Activated CD4-positive, alpha-beta T cell treated with anti-CD3 and anti-CD28 coated beads, Interleukin-2, amount 50 U/mL, for 48 hours (primary cell): ENCODE data around the gene SEMG1.

ENCODE experiments used
- DNase-seq, 2 experiments: peaks; one replicate each; pipeline ENCODE4 v3.0.0-alpha.2; 2020

The SEMG1 gene, protein sequence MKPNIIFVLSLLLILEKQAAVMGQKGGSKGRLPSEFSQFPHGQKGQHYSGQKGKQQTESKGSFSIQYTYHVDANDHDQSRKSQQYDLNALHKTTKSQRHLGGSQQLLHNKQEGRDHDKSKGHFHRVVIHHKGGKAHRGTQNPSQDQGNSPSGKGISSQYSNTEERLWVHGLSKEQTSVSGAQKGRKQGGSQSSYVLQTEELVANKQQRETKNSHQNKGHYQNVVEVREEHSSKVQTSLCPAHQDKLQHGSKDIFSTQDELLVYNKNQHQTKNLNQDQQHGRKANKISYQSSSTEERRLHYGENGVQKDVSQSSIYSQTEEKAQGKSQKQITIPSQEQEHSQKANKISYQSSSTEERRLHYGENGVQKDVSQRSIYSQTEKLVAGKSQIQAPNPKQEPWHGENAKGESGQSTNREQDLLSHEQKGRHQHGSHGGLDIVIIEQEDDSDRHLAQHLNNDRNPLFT

GRCh38 chr20:45206725-45207124 lies at the start of gene SEMG1:
Gene SEMG1 (plus strand): TSS chr20:45207033. CDS start chr20:45207054, 21 bp downstream.
- DNase-seq = no peak

GRCh38 chr20:45157962-45158361 lies 48.9 kb upstream of the SEMG1 start:
- DNase-seq = no peak

DNA sequence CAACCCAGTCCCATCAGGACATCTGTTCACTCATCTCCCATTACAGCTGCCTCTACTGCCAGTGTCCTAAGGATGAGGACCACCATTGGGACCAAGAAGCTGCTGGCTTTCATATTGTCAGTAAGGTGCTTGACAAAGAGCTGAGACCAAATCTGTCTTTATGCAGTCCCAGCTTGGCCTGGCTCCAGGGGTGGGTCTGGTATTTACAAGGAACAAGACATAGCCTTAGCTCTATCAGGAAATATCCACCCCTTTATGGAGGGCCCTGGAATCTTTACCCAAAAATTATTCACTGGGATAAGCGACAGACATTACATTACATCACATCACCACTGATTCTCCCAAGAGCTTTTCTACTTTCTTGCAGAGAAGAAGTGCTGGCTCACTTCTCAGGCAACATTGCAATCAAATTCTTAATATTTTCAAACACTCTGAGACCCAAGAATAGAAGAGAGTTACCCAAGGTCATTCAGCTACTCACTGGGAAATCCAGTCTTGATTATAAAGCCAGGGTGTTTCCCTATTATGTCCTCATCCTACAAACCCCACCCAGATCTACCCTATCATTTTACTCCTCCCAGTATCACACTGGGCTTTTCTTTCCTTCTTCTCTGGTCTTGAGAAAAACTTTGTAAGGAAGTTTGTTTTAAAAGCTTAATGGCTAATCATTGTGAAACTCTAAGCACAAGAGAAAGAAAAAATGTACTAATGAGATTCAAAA lies 43.6 kb upstream of the SEMG1 start:
- DNase-seq = no peak

GRCh38 chr20:45164906-45165305 lies 41.9 kb upstream of the SEMG1 start:
- no peak for DNase-seq

DNA sequence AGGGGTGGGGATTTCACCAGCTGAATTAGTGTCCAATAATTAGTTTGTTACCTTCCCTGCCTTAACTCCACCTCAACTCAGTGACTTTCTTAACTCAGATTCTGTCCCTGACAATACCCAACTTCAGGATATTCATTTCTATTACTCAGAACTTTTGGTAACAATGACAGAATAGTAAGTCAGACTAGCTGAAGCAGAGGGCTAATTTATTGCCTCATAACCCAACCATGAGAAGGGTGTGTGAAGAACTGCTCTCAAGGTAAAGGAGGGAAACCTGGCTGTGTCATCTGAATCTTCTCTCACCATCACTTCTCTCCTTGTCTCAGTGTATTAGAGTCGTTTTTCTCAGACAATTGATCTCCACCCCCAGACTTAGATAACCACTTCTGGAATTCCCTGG lies 33.3 kb upstream of the SEMG1 start:
- DNase-seq = no peak

- no peak for DNase-seq
These were observed 32.1 kb upstream of the SEMG1 start, which contains the start of gene PI3 for GRCh38 chr20:45174434-45175364. Gene PI3 (plus strand): TSS chr20:45174902. CDS start chr20:45174923, 21 bp downstream.

DNA sequence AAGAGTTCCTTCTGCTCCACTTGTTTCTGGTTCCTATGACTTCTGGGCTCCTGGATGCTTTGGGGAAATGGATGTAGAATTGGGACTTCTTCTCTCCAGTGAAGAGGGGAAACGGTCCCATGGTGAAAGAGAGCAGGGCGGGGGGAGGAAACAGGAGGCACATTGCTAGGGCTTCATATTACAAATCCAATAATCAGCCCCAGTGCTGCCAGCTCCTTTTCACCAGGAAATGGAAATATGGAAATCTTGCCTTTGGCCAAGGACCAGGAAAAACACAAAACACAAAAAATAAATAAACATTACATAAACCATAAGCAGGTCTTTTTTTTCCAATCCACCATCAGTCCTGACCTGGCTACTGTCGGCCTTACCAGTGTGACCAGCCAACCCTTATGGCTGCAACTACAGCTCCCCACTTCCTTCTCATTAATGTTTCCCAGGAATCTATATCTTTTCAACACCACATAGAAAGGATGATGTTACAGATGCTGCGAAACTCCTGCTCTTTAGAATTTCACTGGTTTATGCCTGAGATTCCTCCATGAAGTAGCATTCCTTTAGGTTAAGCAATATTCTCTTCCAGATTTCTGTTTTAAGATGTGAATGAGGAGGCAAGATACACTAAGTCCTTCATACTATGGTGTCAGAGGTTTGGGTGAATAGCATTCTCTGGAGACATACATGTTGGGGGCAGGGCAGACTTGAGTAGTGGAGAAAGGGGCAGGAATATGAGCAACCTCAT lies 30.1 kb upstream of the SEMG1 start:
- no peak for DNase-seq

DNA sequence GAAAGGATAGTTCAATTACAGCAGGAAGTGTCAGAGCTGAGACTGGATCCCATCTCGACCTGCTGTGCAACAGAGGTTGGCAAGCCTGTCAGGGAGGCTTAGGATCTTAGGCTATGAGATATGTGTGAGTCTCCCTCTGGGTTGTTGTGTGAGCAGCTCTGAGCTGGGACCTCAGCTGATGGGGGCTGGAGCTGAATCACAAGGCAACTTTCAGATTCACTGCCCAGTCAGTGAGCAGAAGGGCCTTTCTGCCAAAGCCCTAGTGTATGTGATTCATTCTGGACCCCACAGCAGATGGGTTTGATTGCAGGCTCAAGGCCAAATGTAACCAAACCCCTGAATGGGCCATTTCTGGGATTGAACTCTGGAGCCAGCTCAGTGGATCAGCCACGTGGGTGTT lies 27.7 kb upstream of the SEMG1 start:
- no peak for DNase-seq

GRCh38 chr20:45181639-45182038 lies 25.2 kb upstream of the SEMG1 start:
- DNase-seq = no peak

- no peak for DNase-seq
These were observed 23.7 kb upstream of the SEMG1 start for GRCh38 chr20:45183084-45183483.

GRCh38 chr20:45187693-45188092 lies 19.1 kb upstream of the SEMG1 start:
- no peak for DNase-seq

GRCh38 chr20:45189067-45189609 lies 17.7 kb upstream of the SEMG1 start:
- DNase-seq = no peak

- DNase-seq = no peak
These were observed 17.0 kb upstream of the SEMG1 start for GRCh38 chr20:45189861-45190260.

DNA sequence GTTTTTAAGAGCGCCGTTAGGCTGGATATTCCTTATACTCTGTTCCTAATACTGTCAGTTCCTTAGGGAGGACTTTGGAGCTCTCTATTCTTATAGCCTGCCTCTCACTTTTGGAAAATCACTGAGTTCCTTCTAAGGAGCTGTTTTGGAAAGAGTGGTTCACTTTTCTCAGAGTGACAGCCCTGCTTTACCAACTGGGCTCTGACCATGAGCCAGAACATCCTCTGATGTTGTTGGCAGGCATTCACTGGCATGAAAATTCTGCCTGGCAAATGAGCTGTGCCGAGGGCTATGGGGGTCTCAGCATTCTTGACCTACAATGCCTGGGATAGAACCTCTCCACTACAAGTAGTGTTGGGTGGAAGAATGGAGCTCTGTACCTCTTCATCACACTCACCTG lies 14.9 kb upstream of the SEMG1 start:
- DNase-seq = no peak

DNA sequence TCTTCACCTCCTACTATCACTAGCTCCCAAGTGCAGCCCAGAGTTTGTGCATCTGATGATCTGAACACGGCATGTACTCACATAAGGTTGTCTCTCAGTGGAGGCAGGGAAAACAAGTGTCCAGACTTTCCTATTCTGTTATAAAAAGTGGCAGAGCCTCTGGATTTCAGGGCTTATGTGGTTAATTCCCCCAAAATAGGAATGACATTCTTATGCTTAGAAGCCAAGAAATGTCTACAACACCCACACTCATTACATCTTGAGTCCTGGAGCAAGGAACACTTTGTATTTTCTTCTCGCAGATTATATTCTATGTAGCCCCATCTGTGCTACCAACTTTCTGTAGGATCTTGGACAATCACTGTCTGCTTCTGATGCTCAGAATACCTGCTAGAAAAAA lies 13.5 kb upstream of the SEMG1 start:
- no peak for DNase-seq

DNA sequence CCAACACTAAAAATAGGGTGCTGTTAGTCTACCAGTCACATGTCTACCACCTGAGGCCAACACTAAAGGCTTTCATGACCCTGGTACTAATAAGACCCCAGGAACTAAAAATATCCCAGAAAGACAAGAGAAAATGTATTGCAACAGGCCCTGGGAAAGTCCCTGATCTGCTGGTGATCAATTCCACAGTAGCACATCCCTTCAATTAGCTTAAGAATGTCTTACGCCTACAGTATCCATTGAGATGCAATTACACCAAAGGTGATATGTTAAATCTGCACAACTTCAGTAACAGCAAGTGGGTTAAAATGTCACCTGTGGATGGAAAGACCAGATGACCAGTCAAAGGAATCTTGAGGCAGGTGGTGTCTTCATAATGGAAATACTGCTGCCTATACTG lies 3.1 kb downstream of the SEMG1 start:
- DNase-seq = no peak

DNA sequence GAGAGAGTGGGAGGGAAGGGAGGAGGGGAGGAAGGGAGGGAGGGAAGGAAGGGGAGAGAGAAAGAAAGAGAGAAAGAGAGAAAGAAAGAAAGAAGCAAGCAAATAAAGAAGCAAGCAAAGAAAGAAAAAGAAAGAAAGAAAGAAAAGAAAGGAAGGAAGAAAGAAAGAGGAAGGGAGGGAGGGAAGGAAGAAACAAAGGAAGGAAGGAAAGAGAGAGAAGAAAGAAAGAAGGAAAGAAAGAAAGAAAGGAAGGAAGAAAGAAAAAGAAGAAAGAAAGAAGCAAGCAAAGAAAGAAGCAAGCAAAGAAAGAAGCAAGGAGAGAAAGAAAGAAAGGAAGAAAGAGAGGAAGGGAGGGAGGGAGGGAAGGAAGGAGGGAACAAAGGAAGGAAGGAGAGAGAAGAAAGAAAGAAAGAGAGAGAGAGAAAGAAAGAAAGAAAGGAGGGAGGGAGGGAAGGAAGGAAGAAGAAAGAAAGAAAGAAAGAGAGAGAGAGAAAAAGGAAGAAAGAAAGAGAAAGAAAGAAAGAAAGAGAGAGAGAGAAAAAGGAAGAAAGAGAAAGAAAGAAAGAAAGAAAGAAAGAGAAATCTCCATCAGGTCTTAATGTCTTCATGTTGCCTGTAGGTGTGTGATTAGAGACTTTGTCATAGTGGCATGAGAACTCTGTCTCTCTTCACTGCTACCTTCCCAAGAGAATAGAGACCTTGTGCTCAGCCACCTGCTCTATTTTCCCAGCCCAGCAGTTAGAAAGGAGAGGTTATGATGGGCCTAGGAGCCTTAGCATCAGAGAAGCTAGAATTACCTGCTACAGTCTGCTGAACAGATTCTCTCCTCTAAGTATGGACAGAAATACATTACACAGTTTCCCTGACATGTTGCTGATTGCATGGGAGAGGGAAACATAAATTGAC lies 5.0 kb downstream of the SEMG1 start:
- DNase-seq = no peak

DNA sequence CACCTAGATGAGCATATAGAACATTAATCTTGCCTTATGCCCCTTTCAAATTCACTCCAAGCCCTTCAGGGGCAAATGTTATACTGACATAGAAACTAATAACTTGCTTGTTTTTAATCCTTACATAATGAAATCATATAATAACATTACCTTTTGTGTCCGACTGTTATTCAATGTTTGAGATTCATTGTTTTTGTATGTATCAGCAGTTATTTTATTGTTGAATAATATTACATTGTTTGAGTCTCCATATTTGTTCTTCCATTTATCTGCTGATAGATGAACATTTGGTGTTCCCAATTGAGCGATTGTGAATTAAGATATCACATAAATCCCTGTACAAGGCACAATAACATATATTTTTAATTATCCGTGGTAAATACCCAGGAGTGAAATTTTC lies 6.0 kb downstream of the SEMG1 start:
- no peak for DNase-seq

- DNase-seq = no peak
These were observed 11.3 kb downstream of the SEMG1 start for GRCh38 chr20:45218124-45218523.

DNA sequence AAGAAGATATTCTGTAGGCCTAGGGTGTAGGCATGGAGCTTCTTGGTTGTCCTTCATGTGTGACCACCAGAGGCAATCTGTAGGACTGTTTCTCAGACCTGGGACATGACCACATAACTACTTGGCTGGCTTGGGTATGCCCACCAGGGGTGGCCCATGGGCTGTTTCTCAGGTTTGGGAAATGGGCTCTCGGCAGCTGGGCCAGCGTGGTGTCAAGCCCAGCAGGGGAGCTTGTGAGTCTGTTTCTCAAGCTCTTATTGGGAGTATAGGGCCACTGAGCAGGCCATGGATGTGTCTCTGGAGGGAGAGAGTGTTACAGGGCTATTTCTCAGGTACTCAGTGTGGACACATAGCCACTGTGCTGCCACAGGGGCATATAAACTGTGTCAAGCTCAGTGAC lies 11.8 kb downstream of the SEMG1 start:
- DNase-seq = no peak

DNA sequence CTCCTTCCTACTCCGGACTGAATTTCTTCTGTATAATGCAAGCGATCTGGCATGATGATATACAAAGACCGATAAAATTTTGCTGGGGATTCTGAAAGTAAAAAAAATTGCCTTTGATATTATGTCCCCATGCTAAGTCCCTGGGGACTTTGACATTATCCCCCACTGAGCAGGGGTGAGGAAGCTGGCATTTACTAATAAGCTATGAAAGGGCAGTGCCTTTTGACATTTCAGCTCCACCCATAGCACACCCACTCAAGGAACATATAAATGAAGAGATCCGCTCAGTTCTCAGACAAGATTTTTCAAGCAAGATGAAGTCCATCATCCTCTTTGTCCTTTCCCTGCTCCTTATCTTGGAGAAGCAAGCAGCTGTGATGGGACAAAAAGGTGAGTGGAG lies 14.2 kb downstream of the SEMG1 start, which contains the start of gene SEMG2:
Gene SEMG2 (plus strand): TSS at position 298 of the 400 bp plus-strand sequence. CDS start 17 bp downstream, at position 315.
- no peak for DNase-seq
